WERI-Rb-1 (cell line): ENCODE results near the gene TAS2R31.

ENCODE experiments used
- DNase-seq: peaks from one replicate; pipeline ENCODE4 v3.0.0-alpha.2; 2020
- H3K27ac ChIP-seq: fragments of 250-450 bp; sonication (Bioruptor Pico); 2 replicates; pipeline ENCODE4 v1.5.1; 2020; ENCODE audit warnings: mild to moderate bottlenecking, moderate library complexity
- H3K27me3 ChIP-seq: fragments of 250-450 bp; sonication (Bioruptor Pico); 2 replicates; pipeline ENCODE4 v1.5.1; 2021; ENCODE audit warnings: mild to moderate bottlenecking, low read depth, moderate library complexity; ENCODE audit not compliant: insufficient read depth, severe bottlenecking
- H3K36me3 ChIP-seq: fragments of 250-450 bp; sonication (Bioruptor Pico); 2 replicates; pipeline ENCODE4 v1.5.1; 2020; ENCODE audit warnings: mild to moderate bottlenecking, moderate library complexity
- H3K4me3 ChIP-seq: 2 replicates; pipeline ENCODE4 v1.5.1; 2011; ENCODE audit warnings: low read depth, mild to moderate bottlenecking, control low read depth, low read length
- H3K9me3 ChIP-seq: fragments of 250-450 bp; sonication (Bioruptor Pico); 2 replicates; pipeline ENCODE4 v1.5.1; 2021; ENCODE audit warnings: mild to moderate bottlenecking, moderate library complexity; ENCODE audit not compliant: severe bottlenecking
- CTCF ChIP-seq: IDR thresholded peaks from 2 replicates; pipeline ENCODE4 v1.5.1; 2011; ENCODE audit warnings: low read depth, mild to moderate bottlenecking, control low read depth, inconsistent platforms, low read length

TAS2R31 gene

GRCh38 chr12:11016937-11017336 is 14.3 kb downstream of the TAS2R31 start:
- no peak for DNase-seq
- no peak overlapping the region for H3K27ac ChIP-seq

DNA sequence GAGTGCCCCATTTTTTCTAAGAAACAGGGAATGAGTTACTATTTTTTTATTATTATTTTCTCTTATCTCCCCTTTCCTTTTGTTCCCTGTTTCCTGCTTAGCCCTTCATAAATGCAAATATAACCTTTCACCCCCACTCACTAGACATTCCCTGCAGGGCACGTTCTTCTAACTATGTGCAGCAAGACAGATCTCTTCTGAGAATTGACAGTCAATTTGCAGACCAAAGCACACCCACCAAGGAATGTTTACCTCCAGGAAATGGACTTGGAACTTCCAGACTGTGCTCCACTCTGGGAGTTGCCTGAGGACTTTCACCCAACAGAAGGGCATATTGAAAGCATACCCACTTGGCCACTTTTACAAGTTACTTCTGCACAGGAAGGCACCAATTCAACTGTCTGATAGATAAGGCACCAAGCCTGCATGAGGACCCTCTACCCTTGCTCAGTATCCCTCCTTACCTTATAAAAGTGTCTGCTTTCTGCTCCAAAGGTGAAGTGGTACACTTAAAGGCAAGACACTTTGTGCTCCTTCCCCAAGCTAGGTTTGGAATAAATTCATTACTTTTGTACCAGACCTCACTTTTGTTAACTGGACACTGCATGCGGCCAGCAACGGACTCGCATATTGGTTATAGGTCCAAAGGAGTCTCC is 15.3 kb downstream of the TAS2R31 start:
- Histone ChIP-seq H3K36me3 (no peaks in the 10 kb centered on the region), H3K4me3 (no peak overlapping the region), H3K27ac (no peak overlapping the region), H3K9me3 (no peaks in the 10 kb centered on the region), H3K27me3 (no peaks in the 10 kb centered on the region)
- TF ChIP-seq CTCF: no peak
- DNase-seq: no peak

More at GRCh38 chr12:11016937-11017336, 14.3 kb downstream of the TAS2R31 start:
- Histone ChIP-seq H3K27me3 (no peaks in the 10 kb centered on the region), H3K9me3 (no peaks in the 10 kb centered on the region), H3K4me3 (no peak overlapping the region), H3K36me3 (no peaks in the 10 kb centered on the region)
- no peak for TF ChIP-seq CTCF

GRCh38 chr12:11014234-11014633 is 17.0 kb downstream of the TAS2R31 start:
- Histone ChIP-seq H3K27me3 (no peaks in the 10 kb centered on the region), H3K4me3 (no peak overlapping the region), H3K27ac (no peak overlapping the region), H3K36me3 (no peaks in the 10 kb centered on the region), H3K9me3 (no peaks in the 10 kb centered on the region)
- no peak for TF ChIP-seq CTCF
- DNase-seq: no peak

DNA sequence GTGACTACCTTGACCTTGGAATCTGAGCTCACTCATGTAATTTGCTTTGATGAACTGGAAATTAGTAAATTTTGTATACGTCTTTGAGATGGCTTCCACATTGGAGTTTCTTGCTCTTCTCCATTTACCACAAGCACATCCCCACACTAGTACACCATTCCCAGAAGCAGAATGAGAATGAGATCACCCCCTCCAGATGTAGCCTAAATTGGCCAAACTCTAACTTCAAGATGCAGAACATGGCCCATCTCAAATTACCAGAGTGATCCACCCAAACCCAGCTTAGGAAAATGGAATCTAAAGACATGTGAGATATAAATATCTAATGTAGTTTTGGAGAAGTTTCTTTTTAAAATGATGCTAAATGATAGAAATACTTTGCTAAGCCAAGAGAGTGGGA is 23.6 kb downstream of the TAS2R31 start:
- H3K27me3 ChIP-seq: no peaks in the 10 kb centered on the region
- TF ChIP-seq CTCF: no peak
- no peak overlapping the region for H3K4me3 ChIP-seq
- DNase-seq: no peak
- H3K9me3 ChIP-seq: no peaks in the 10 kb centered on the region
- H3K36me3 ChIP-seq: no peaks in the 10 kb centered on the region
- H3K27ac ChIP-seq: no peak overlapping the region

- TF ChIP-seq CTCF: no peak
- Histone ChIP-seq H3K27ac (no peak within 1 kb of the TSS), H3K4me3 (no peak within 1 kb of the TSS), H3K27me3 (no peaks in the 10 kb centered on the region), H3K36me3 (no peaks in the 10 kb centered on the region), H3K9me3 (no peaks in the 10 kb centered on the region)
- no peak for DNase-seq
Observed at GRCh38 chr12:10998204-10998603, 33.0 kb downstream of the TAS2R31 start, which contains the start of gene TAS2R20. TAS2R20 (minus strand) TSS chr12:10998304; CDS start chr12:10997875, 429 bp downstream.

GRCh38 chr12:10994307-10994706 is 36.9 kb downstream of the TAS2R31 start:
- TF ChIP-seq CTCF: no peak
- no peaks in the 10 kb centered on the region for H3K36me3 ChIP-seq
- no peak for DNase-seq
- H3K9me3 ChIP-seq: no peaks in the 10 kb centered on the region
- no peak overlapping the region for H3K4me3 ChIP-seq
- no peaks in the 10 kb centered on the region for H3K27me3 ChIP-seq
- H3K27ac ChIP-seq: no peak overlapping the region
